GM10248 (cell line): ENCODE results near the gene PCNX2.

ENCODE experiments used
- CTCF ChIA-PET: fragments of 300-600 bp; sonication (Branson Sonifier 250); formaldehyde crosslinking; extraction: SDS; loops from one replicate; lab custom pipeline; 2021; ENCODE audit warnings: antibody characterized with exemption; lab: Yijun Ruan, JAX
- POLR2A ChIA-PET: fragments of 350-650 bp; sonication (Branson Sonifier 250); formaldehyde crosslinking; extraction: SDS; loops from one replicate; lab custom pipeline; 2020; ENCODE audit warnings: antibody characterized with exemption; lab: Yijun Ruan, JAX
- DNase-seq: peaks from one replicate; pipeline ENCODE4 v3.0.0; 2012; ENCODE audit errors: extremely low spot score
- TF ChIP-seq, protein P1 (sequence below): IDR thresholded peaks from 2 replicates; pipeline ENCODE4 v1.5.1; 2012; ENCODE audit warnings: mild to moderate bottlenecking, low read depth; ENCODE audit errors: extremely low read depth, missing control alignments, control extremely low read depth

PCNX2 gene

DNA sequence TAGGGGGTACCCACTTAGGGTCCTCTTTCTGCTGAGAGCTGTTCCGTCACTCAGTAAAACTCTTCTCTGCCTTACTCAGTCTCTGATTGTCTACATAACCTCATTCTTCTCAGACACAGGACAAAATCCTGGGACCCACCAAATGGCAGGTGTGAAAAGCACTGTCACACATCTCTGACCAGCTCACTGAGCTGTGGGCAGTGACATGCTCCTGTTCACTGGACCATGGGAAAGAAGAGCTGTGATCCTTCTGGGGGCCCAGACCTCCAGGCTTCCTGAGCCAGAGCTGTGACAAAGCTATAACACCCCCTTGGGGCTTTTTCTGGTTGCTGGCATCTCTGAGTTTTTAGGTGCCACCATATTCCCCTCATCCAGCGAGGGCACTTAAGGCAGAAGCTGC is 229.4 kb downstream of the PCNX2 start:
- no peak for DNase-seq
- TF ChIP-seq, protein P1, sequence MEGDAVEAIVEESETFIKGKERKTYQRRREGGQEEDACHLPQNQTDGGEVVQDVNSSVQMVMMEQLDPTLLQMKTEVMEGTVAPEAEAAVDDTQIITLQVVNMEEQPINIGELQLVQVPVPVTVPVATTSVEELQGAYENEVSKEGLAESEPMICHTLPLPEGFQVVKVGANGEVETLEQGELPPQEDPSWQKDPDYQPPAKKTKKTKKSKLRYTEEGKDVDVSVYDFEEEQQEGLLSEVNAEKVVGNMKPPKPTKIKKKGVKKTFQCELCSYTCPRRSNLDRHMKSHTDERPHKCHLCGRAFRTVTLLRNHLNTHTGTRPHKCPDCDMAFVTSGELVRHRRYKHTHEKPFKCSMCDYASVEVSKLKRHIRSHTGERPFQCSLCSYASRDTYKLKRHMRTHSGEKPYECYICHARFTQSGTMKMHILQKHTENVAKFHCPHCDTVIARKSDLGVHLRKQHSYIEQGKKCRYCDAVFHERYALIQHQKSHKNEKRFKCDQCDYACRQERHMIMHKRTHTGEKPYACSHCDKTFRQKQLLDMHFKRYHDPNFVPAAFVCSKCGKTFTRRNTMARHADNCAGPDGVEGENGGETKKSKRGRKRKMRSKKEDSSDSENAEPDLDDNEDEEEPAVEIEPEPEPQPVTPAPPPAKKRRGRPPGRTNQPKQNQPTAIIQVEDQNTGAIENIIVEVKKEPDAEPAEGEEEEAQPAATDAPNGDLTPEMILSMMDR, result no peak
- ChIA-PET CTCF (no interaction called here), POLR2A (no interaction called here)

- ChIA-PET POLR2A (no interaction called here), CTCF (no interaction called here)
- TF ChIP-seq, protein P1, result no peak
- DNase-seq, result no peak
These were observed 229.8 kb downstream of the PCNX2 start for GRCh38 chr1:233065685-233066084.

DNA sequence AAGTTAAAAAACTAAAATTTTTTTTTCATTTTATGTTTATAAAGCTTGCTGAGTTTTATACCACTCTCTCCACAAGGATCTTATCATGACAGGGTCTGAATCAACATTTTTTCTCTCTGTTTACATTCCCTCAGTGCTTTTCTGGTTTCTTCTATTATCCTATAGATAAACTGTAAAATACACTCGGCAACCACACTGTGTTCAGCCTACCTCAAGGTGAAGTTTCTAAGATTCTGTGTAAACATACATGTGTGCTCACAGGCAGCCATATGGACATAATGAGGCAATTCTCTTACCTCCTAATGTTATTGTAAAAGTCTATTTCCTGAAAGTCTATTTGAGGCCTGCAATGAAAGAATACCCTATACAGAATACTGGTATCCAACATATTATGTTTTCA is 230.5 kb downstream of the PCNX2 start:
- TF ChIP-seq, protein P1, result no peak
- CTCF ChIA-PET, result no interaction called here
- no peak for DNase-seq
- POLR2A ChIA-PET, result no interaction called here

DNA sequence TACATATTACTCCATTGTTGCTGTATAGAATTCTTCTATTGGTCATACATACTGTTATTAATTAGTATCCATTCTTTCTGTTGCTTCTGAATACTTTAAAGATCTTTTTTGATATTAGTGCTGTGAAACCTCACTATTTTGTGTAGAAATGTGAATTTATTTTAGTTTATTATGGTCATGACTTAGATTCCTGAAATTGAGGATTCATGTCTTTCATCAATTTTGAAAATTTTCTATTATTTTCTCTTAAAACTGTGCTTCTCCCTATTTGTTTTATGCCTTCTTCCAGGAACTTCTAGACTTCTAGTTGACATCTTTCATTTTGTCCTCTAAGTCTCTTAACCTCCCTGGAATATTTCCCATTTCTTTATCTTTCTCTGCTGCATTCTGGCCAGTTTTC is 232.1 kb downstream of the PCNX2 start:
- TF ChIP-seq, protein P1, result no peak
- DNase-seq, result no peak
- POLR2A ChIA-PET, result no interaction called here
- CTCF ChIA-PET, result no interaction called here

- TF ChIP-seq, protein P1, result no peak
These were observed 234.3 kb downstream of the PCNX2 start for GRCh38 chr1:233061265-233061664.

DNA sequence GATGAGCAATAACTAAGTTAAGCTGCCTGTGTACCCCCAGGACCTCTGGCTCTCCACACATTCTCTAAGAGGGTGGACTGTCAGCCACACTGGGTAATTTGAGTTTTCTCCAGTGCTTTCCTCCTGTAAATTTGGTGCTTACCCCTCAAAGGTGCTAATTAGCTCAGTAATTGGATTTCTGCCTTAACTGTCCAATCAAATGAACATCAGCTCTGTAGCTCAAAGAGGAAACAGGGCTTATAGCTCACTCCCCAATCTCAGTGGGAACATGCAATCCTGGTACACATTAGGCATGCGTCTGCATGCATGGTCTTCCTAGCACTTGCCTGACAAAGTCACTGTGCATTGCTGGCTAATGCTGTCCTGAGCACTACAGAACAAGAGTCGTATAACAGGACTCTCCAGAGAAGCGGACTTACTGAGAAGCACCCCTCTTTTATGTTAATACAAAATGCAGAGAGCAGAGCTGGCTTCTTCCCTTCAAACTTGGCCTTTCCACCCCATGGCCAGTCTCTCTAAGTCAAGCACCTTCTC is 235.0 kb downstream of the PCNX2 start:
- TF ChIP-seq, protein P1, result no peak
- DNase-seq, result no peak
- CTCF ChIA-PET, result interaction anchor here (1.3 to 1.5 kb wide), 2 partner anchors 9 to 21 kb away, joined by 3 to 4 read pairs; no protein-coding TSS in a partner anchor
- POLR2A ChIA-PET, result no interaction called here

More at GRCh38 chr1:233061265-233061664, 234.3 kb downstream of the PCNX2 start:
- POLR2A ChIA-PET, result no interaction called here
- DNase-seq, result no peak
- CTCF ChIA-PET, result interaction anchor here (1.0 to 1.5 kb wide), 4 partner anchors 10 to 36 kb away, joined by 3 to 4 read pairs (median 3); no protein-coding TSS in a partner anchor
